ENCODE measurements around the gene RPN2.
A peak's percentile ranks its signal among the peaks of the same experiment; 100 is the strongest.

The RPN2 gene

GRCh38 chr20:37219751-37220668 is 40.9 kb downstream of the RPN2 start:
- Mint-ChIP-seq H3K36me3 (ENCODE audit: low read depth) (peaks cover 61% of the 10 kb centered on the region), H3K4me3 (no peak overlapping the region), H3K27ac (peak overlapping the region; percentile 1), H3K9me3 (no peaks in the 10 kb centered on the region), H3K27me3 (ENCODE audit: low read depth, poor library complexity) (no peaks in the 10 kb centered on the region), H3K4me1 (no peaks in the 10 kb centered on the region)
- no peak for TF ChIP-seq CTCF (IDR thresholded peaks at IDR 0.05)
- no peak for DNase-seq

- H3K4me1 Mint-ChIP-seq, result no peaks in the 10 kb centered on the region
- no peak for TF ChIP-seq CTCF (IDR thresholded peaks at IDR 0.05)
- no peaks in the 10 kb centered on the region for H3K9me3 Mint-ChIP-seq
- no peak overlapping the region for H3K4me3 Mint-ChIP-seq
- no peaks in the 10 kb centered on the region for H3K27me3 Mint-ChIP-seq (ENCODE audit: low read depth, poor library complexity)
- DNase-seq, result no peak
- H3K27ac Mint-ChIP-seq, result no peak overlapping the region
- H3K36me3 Mint-ChIP-seq (ENCODE audit: low read depth), result peaks cover 61% of the 10 kb centered on the region
Observed at GRCh38 chr20:37220731-37221130, 41.6 kb downstream of the RPN2 start.

- peaks cover 54% of the 10 kb centered on the region for H3K36me3 Mint-ChIP-seq (ENCODE audit: low read depth)
- no peaks in the 10 kb centered on the region for H3K27me3 Mint-ChIP-seq (ENCODE audit: low read depth, poor library complexity)
- no peak for DNase-seq
- peak overlapping the region; percentile 61 for H3K27ac Mint-ChIP-seq
- TF ChIP-seq CTCF (IDR thresholded peaks at IDR 0.05), result no peak
- H3K4me1 Mint-ChIP-seq, result peaks cover under 1% of the 10 kb centered on the region
- no peak overlapping the region for H3K4me3 Mint-ChIP-seq
- no peaks in the 10 kb centered on the region for H3K9me3 Mint-ChIP-seq
Observed at GRCh38 chr20:37222086-37222485, 43.0 kb downstream of the RPN2 start.

- no peaks in the 10 kb centered on the region for H3K27me3 Mint-ChIP-seq (ENCODE audit: low read depth, poor library complexity)
- H3K36me3 Mint-ChIP-seq (ENCODE audit: low read depth), result peaks cover 53% of the 10 kb centered on the region
- H3K27ac Mint-ChIP-seq, result no peak overlapping the region
- no peak for DNase-seq
- no peaks in the 10 kb centered on the region for H3K9me3 Mint-ChIP-seq
- TF ChIP-seq CTCF (IDR thresholded peaks at IDR 0.05), result no peak
- H3K4me1 Mint-ChIP-seq, result peaks cover 8% of the 10 kb centered on the region
- H3K4me3 Mint-ChIP-seq, result no peak overlapping the region
Observed at GRCh38 chr20:37223053-37223452, 43.9 kb downstream of the RPN2 start.

- TF ChIP-seq CTCF (IDR thresholded peaks at IDR 0.05), result no peak
- Mint-ChIP-seq H3K9me3 (no peaks in the 10 kb centered on the region), H3K4me3 (no peak overlapping the region), H3K4me1 (peaks cover 8% of the 10 kb centered on the region), H3K27me3 (ENCODE audit: low read depth, poor library complexity) (no peaks in the 10 kb centered on the region), H3K36me3 (ENCODE audit: low read depth) (peaks cover 56% of the 10 kb centered on the region), H3K27ac (no peak overlapping the region)
- DNase-seq, result no peak
Observed at GRCh38 chr20:37225146-37225545, 46.0 kb downstream of the RPN2 start.

- no peak for TF ChIP-seq CTCF (IDR thresholded peaks at IDR 0.05)
- no peaks in the 10 kb centered on the region for H3K9me3 Mint-ChIP-seq
- no peak for DNase-seq
- H3K4me1 Mint-ChIP-seq, result peaks cover 8% of the 10 kb centered on the region
- H3K36me3 Mint-ChIP-seq (ENCODE audit: low read depth), result peaks cover 73% of the 10 kb centered on the region
- no peak overlapping the region for H3K4me3 Mint-ChIP-seq
- no peak overlapping the region for H3K27ac Mint-ChIP-seq
- H3K27me3 Mint-ChIP-seq (ENCODE audit: low read depth, poor library complexity), result no peaks in the 10 kb centered on the region
Observed at GRCh38 chr20:37226889-37227288, 47.8 kb downstream of the RPN2 start.

Data from nephron progenitor cell (in vitro differentiated cells).